ENCODE measurements around the gene CCDC9.
"Not testable (repeated sequence)": the region's sequence is repeated elsewhere in the genome, so short reads cannot be mapped to it uniquely, and the experiment has no call there.

Gene CCDC9

GRCh38 chr19:47284324-47284899 lies 28.1 kb downstream of the CCDC9 start:
- DNase-seq (ENCODE audit: low spot score): no peak
- TF ChIP-seq, protein P1, sequence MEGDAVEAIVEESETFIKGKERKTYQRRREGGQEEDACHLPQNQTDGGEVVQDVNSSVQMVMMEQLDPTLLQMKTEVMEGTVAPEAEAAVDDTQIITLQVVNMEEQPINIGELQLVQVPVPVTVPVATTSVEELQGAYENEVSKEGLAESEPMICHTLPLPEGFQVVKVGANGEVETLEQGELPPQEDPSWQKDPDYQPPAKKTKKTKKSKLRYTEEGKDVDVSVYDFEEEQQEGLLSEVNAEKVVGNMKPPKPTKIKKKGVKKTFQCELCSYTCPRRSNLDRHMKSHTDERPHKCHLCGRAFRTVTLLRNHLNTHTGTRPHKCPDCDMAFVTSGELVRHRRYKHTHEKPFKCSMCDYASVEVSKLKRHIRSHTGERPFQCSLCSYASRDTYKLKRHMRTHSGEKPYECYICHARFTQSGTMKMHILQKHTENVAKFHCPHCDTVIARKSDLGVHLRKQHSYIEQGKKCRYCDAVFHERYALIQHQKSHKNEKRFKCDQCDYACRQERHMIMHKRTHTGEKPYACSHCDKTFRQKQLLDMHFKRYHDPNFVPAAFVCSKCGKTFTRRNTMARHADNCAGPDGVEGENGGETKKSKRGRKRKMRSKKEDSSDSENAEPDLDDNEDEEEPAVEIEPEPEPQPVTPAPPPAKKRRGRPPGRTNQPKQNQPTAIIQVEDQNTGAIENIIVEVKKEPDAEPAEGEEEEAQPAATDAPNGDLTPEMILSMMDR (IDR thresholded peaks at IDR 0.05; ENCODE audit: extremely low read depth, missing control alignments): peak; percentile 74

DNA sequence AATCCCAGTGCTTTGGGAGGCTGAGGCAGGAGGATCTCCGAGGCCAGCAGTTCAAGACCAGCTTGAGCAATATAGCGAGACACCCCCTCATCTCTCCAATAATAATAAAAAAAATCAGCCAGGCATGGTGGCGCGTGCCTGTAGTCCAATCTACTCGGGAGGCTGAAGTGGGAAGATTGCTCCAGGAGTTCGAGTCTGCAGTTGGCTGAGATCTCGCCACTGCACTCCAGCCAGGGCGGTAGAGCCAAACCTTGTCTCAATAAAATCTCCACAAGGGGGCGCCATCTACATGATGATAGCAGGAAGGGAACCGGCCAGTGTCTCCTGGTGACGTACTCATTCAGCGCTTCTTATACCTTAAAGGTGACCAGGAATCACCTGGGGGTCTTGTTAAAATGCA lies 39.7 kb downstream of the CCDC9 start:
- peak; percentile 82 for DNase-seq (ENCODE audit: low spot score)
- TF ChIP-seq, protein P1 (IDR thresholded peaks at IDR 0.05; ENCODE audit: extremely low read depth, missing control alignments): peak; percentile 64

GRCh38 chr19:47300867-47301266 lies 44.5 kb downstream of the CCDC9 start:
- not testable (repeated sequence) for DNase-seq (ENCODE audit: low spot score)

GRCh38 chr19:47302249-47302648 lies 45.9 kb downstream of the CCDC9 start:
- DNase-seq (ENCODE audit: low spot score): no peak
- TF ChIP-seq, protein P1 (IDR thresholded peaks at IDR 0.05; ENCODE audit: extremely low read depth, missing control alignments): no peak

DNA sequence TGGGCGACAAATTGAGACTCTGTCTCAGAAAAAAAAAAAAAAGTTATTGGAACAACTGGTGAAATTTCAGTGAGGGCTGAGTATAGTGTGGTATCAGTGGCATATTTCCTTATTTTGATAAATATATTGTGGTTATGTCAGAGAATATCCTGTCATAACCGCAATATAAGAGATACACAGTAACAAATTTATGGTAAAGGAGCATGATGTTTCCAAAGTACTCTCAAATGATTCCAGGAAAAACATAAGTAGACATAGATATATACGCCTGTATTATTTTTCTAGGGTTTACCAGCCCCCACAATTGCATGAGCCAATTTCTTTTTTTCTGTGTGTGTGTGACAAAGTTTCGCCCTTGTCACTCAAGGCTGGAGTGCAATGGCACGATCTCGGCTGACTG lies 47.6 kb downstream of the CCDC9 start:
- TF ChIP-seq, protein P1 (IDR thresholded peaks at IDR 0.05; ENCODE audit: extremely low read depth, missing control alignments): no peak
- DNase-seq (ENCODE audit: low spot score): no peak

GRCh38 chr19:47305309-47305751 lies 49.0 kb downstream of the CCDC9 start:
- TF ChIP-seq, protein P1 (IDR thresholded peaks at IDR 0.05; ENCODE audit: extremely low read depth, missing control alignments): peak; percentile 97
- peak; percentile 60 for DNase-seq (ENCODE audit: low spot score)

GRCh38 chr19:47306303-47306702 lies 50.0 kb downstream of the CCDC9 start:
- DNase-seq (ENCODE audit: low spot score): no peak
- TF ChIP-seq, protein P1 (IDR thresholded peaks at IDR 0.05; ENCODE audit: extremely low read depth, missing control alignments): no peak

- TF ChIP-seq, protein P1 (IDR thresholded peaks at IDR 0.05; ENCODE audit: extremely low read depth, missing control alignments): no peak
These were observed 52.7 kb downstream of the CCDC9 start for GRCh38 chr19:47309038-47309437.

More at GRCh38 chr19:47309038-47309437, 52.7 kb downstream of the CCDC9 start:
- no peak for DNase-seq (ENCODE audit: low spot score)

All from GM20000 (cell line).